Fibroblast of pulmonary artery (primary cell): ENCODE measurements around the gene PPFIBP1.
A peak's percentile ranks its signal among the peaks of the same experiment; 100 is the strongest.

Experiments used
- DNase-seq: peaks from one replicate; pipeline ENCODE4 v3.0.0-alpha.2; 2010; ENCODE audit warnings: low read depth
- H3K4me3 ChIP-seq: replicated peaks from 2 replicates; pipeline ENCODE4 v1.5.1; 2011; ENCODE audit warnings: low read depth, mild to moderate bottlenecking, control low read depth, low read length, moderate library complexity
- CTCF ChIP-seq: IDR thresholded peaks from 2 replicates; pipeline ENCODE4 v1.5.1; 2011; ENCODE audit warnings: mild to moderate bottlenecking, control low read depth, low read length, inconsistent platforms; ENCODE audit errors: missing control alignments

PPFIBP1 gene

GRCh38 chr12:27511031-27511722, 12.8 kb upstream of the PPFIBP1 start:
- no peak overlapping the region for H3K4me3 ChIP-seq
- peak; percentile 82 for DNase-seq
- TF ChIP-seq CTCF = no peak

GRCh38 chr12:27511723-27512045, 12.3 kb upstream of the PPFIBP1 start:
- DNase-seq = no peak
- TF ChIP-seq CTCF = no peak
- H3K4me3 ChIP-seq = no peak overlapping the region

GRCh38 chr12:27513155-27513824, 10.7 kb upstream of the PPFIBP1 start:
- DNase-seq = no peak
- no peak for TF ChIP-seq CTCF
- no peak overlapping the region for H3K4me3 ChIP-seq

- TF ChIP-seq CTCF = no peak
- DNase-seq = no peak
- H3K4me3 ChIP-seq = no peak overlapping the region
Observed at GRCh38 chr12:27515671-27516070, 8.3 kb upstream of the PPFIBP1 start.

- DNase-seq = no peak
- no peak overlapping the region for H3K4me3 ChIP-seq
- TF ChIP-seq CTCF = no peak
Observed at GRCh38 chr12:27516625-27517024, 7.4 kb upstream of the PPFIBP1 start.

- no peak for DNase-seq
- no peak overlapping the region for H3K4me3 ChIP-seq
- TF ChIP-seq CTCF = no peak
Observed at GRCh38 chr12:27517546-27517945, 6.5 kb upstream of the PPFIBP1 start.
